GM12865 (cell line): Measurements from ENCODE around the gene ERCC6L2.

Experiments used
- DNase-seq: peaks from one replicate; pipeline ENCODE4 v3.0.0; 2010; ENCODE audit warnings: low read depth
- H3K4me3 ChIP-seq: 2 replicates; pipeline ENCODE4 v1.5.1; 2011; ENCODE audit warnings: mild to moderate bottlenecking, low read depth, low read length, control low read depth
- CTCF ChIP-seq: IDR thresholded peaks from 2 replicates; pipeline ENCODE4 v1.5.1; 2011; ENCODE audit warnings: low read length, control low read depth, low read depth, inconsistent platforms; ENCODE audit not compliant: insufficient read depth; ENCODE audit errors: missing control alignments

ERCC6L2 gene

GRCh38 chr9:95862343-95862742, 13.1 kb upstream of the ERCC6L2 start:
- no peak overlapping the region for H3K4me3 ChIP-seq
- DNase-seq, result no peak

GRCh38 chr9:95864852-95865580, 10.5 kb upstream of the ERCC6L2 start:
- no peak for DNase-seq
- TF ChIP-seq CTCF, result no peak

More at GRCh38 chr9:95862343-95862742, 13.1 kb upstream of the ERCC6L2 start:
- TF ChIP-seq CTCF, result no peak

GRCh38 chr9:95870352-95870751, 5.1 kb upstream of the ERCC6L2 start:
- H3K4me3 ChIP-seq, result no peak overlapping the region
- TF ChIP-seq CTCF, result no peak
- no peak for DNase-seq

More at GRCh38 chr9:95864852-95865580, 10.5 kb upstream of the ERCC6L2 start:
- H3K4me3 ChIP-seq, result no peak overlapping the region

GRCh38 chr9:95870906-95871305, 4.6 kb upstream of the ERCC6L2 start:
- no peak for TF ChIP-seq CTCF
- no peak overlapping the region for H3K4me3 ChIP-seq
- DNase-seq, result no peak

- DNase-seq, result peak; percentile 1
- no peak overlapping the region for H3K4me3 ChIP-seq
- TF ChIP-seq CTCF, result no peak
These were observed 1.0 kb upstream of the ERCC6L2 start for GRCh38 chr9:95874303-95874988.

- no peak overlapping the region for H3K4me3 ChIP-seq
- TF ChIP-seq CTCF, result no peak
- DNase-seq, result peak; percentile 76
These were observed 544 bp upstream of the ERCC6L2 start for GRCh38 chr9:95874989-95875304.

- no peak overlapping the region for H3K4me3 ChIP-seq
- TF ChIP-seq CTCF, result no peak
- no peak for DNase-seq
These were observed 600 bp downstream of the ERCC6L2 start for GRCh38 chr9:95876138-95876444.
